Activated T-helper 1 cell treated with anti-CD3 and anti-CD28 coated beads, Interleukin-12 subunit alpha, Interleukin-12 subunit beta, Interleukin-2, Interleukin-4 antibody, amounts not matched to agents 30 ng/mL and 10 ng/mL and 1 ng/mL, durations not matched to agents 14 hours and 24 hours and 36 hours (primary cell): Measurements from ENCODE around the gene ANKDD1B. TPM values are rescaled to one million over a fixed set of nuclear protein-coding genes. Genes with fewer than 3 reads are reported as not detected.
"Not testable (repeated sequence)": the region's sequence is repeated elsewhere in the genome, so short reads cannot be mapped to it uniquely, and the experiment has no call there.

Experiments used
- DNase-seq: peaks from one replicate; pipeline ENCODE4 v3.0.0; 2021; ENCODE audit warnings: low spot score
- H3K27ac Mint-ChIP-seq: one replicate; pipeline ENCODE4 v1.8.0; 2021; ENCODE audit warnings: mild to moderate bottlenecking, mixed read lengths
- H3K27me3 Mint-ChIP-seq: one replicate; pipeline ENCODE4 v1.8.0; 2022; ENCODE audit warnings: mild to moderate bottlenecking, moderate library complexity, mixed read lengths; ENCODE audit not compliant: insufficient read depth
- H3K36me3 Mint-ChIP-seq: one replicate; pipeline ENCODE4 v1.8.0; 2021; ENCODE audit warnings: low read depth, mixed read lengths
- H3K4me1 Mint-ChIP-seq: one replicate; pipeline ENCODE4 v1.8.0; 2021; ENCODE audit warnings: low read depth, mixed read lengths
- H3K4me3 Mint-ChIP-seq: one replicate; pipeline ENCODE4 v1.8.0; 2021; ENCODE audit warnings: mild to moderate bottlenecking, moderate library complexity, mixed read lengths
- H3K9me3 Mint-ChIP-seq: one replicate; pipeline ENCODE4 v1.8.0; 2021; ENCODE audit warnings: mixed read lengths
- intact Hi-C: fragments of 100-400 bp; cut with micrococcal nuclease; formaldehyde crosslinking; loops from one replicate; pipeline ENCODE4 v1.15.1; 2024
- total RNA-seq: library from RNA; stranded (reverse); gene quantifications from 2 replicates; pipeline ENCODE4 v1.2.3, GENCODE V29; 2022

Gene ANKDD1B
- 0.18 and 0.22 TPM in 2 replicates for total RNA-seq

DNA sequence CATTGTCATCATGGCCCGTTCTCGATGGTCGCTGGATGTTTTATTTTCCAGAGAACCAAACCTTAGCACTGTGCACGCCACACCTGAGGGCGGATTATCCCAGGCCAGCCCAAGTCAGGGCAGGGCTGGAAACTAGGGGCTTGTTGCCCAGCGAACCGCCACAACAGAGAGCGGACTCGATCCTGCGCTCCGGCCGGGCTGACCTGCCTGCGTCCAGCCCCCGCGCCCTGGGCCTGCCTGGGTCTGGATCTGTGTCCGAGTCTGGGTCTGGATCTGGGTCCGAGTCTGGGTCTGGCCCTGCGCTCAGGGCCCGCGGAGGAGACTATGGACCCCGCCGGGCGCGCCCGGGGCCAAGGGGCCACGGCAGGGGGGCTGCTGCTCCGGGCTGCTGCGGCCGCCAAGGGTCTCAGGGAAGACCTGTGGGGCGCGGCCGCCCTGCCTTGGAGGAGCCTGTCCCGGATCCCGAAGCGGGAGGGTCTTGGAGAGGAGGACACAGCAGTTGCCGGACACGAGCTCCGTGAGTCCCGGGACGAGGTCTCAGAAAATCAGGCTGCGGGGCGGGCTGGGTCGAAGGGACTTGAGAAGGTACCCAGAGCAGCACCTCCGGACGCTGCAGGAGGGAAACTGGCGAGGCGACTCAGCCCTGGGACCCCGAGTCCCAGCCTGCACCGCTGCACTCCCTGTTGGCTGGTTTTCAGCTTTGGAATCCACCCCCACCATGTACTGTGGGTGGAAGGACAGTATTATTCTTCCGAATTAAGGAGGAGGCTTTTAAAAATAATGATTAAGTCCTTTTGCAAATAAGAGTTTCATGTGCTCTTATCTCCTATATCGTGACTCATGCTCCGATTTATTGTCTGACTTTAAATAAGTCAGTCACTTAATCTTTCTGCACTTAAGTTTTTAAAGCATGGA is at the start of gene ANKDD1B:
Gene ANKDD1B (plus strand): TSS at position 143 of the 915 bp plus-strand sequence. CDS start 182 bp downstream, at position 325.
- Mint-ChIP-seq H3K36me3 (peaks cover 5% of the 10 kb centered on the region), H3K9me3 (no peaks in the 10 kb centered on the region), H3K27ac (no peak within 1 kb of the TSS), H3K4me3 (no peak within 1 kb of the TSS), H3K27me3 (no peaks in the 10 kb centered on the region), H3K4me1 (peaks cover 5% of the 10 kb centered on the region)
- intact Hi-C loops: no loop called here
- no peak for DNase-seq

DNA sequence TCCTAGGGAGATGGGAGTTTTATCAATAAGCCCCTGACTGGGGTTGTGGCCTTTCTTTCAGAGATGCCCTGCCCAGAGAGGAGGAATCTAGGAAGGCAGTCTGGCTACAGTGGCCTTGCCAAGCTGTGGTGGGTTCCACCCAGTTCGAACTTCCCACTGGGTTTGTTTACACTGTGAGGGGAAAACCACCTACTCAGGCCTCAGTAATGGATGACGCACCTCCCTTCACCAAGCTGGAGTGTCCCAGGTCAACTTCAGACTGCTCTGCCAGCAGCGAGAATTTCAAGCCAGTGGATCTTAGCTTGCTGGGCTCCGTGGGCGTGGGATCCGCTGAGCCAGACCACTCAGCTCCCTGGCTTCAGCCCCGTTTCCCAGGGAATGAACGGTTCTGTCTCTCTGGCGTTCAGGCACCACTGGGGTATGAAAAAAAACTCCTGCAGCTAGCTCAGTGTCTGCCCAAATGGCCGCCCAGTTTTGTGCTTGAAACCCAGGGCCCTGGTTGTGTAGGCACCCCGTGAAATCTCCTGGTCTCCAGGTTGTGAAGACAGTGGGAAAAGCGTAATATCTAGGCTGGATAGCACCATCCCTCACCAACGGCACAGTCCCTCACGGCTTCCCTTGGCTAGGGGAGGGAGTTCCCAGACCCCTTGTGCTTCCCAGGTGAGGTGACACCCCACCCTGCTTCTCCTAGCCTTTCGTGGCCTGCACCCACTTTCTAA is 45.1 kb upstream of the ANKDD1B start:
- peak overlapping the region; percentile 81 for H3K27ac Mint-ChIP-seq
- H3K4me3 Mint-ChIP-seq: peak overlapping the region; percentile 29
- peaks cover 53% of the 10 kb centered on the region for H3K4me1 Mint-ChIP-seq
- DNase-seq, H3K27me3 Mint-ChIP-seq: not testable (repeated sequence)
- H3K36me3 Mint-ChIP-seq: peaks cover 41% of the 10 kb centered on the region
- intact Hi-C loops: loop anchor here (1.0 to 5.0 kb wide), 10 partner anchors 103 to 989 kb away; partner anchors contain the start of genes ANKRD31, GCNT4, GFM2 and IQGAP2
- peaks cover 37% of the 10 kb centered on the region for H3K9me3 Mint-ChIP-seq

DNA sequence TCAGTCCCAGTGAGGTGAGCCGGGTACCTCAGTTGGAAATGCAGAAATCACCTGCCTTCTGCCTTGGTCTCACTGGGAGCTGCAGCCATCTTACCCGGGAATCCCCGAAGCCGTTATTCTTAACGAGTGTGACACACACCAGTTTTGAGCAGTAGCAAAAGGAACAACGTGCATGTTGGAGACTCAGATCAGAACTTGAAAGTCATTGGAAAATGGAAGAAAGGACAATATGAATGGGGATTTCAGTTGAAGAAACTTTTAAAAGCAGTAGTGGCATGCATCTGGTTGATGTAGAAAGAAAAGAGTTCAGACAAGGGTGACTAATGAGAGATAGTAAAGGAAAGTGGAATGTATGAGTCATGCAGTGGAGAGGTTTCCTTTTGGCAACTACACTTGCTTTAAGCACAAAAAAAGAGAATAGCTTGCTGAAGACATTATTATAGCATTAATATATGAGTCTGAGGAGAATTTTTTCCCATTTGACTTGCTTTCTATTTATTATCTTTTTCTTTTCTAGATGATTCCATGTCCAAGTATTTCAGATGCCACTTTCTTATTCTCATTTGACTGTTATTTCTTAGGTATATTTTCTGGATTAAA is 44.4 kb upstream of the ANKDD1B start:
- Mint-ChIP-seq H3K27me3 (no peaks in the 10 kb centered on the region), H3K4me1 (peaks cover 53% of the 10 kb centered on the region), H3K36me3 (peaks cover 42% of the 10 kb centered on the region), H3K27ac (peak overlapping the region; percentile 81), H3K9me3 (peaks cover 34% of the 10 kb centered on the region), H3K4me3 (peak overlapping the region; percentile 29)
- DNase-seq: peak; percentile 39
- intact Hi-C loops: loop anchor here (1.0 to 5.0 kb wide), 16 partner anchors 8 to 990 kb away; partner anchors contain the start of genes ANKRD31, CERT1, GCNT4 and GFM2

DNA sequence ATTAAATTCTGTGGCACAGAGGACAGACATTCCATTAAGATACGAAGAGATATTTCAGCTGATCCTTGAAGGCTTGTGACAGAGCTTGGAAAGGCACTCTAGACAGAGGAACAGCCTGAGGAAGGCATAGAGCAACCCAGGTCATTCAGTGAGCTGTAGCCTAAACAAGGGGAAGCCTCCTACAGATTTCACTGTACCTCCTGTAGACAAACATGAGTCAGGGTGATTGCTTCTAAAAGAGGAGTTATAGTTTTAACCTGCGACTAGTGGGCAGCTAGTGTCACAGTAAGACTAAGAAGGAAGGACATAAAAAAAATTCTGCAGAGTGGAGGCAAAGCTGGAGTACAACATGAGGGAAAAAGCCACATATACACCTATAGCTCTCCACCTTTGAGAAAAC is 43.5 kb upstream of the ANKDD1B start:
- Mint-ChIP-seq H3K27ac (peak overlapping the region; percentile 81), H3K36me3 (peaks cover 41% of the 10 kb centered on the region), H3K4me3 (peak overlapping the region; percentile 73), H3K9me3 (peaks cover 26% of the 10 kb centered on the region), H3K4me1 (peaks cover 45% of the 10 kb centered on the region), H3K27me3 (no peaks in the 10 kb centered on the region)
- DNase-seq: peak; percentile 2
- intact Hi-C loops: loop anchor here (1.0 to 5.0 kb wide), 14 partner anchors 8 to 990 kb away; partner anchors contain the start of genes ANKRD31, CERT1, GCNT4 and GFM2

DNA sequence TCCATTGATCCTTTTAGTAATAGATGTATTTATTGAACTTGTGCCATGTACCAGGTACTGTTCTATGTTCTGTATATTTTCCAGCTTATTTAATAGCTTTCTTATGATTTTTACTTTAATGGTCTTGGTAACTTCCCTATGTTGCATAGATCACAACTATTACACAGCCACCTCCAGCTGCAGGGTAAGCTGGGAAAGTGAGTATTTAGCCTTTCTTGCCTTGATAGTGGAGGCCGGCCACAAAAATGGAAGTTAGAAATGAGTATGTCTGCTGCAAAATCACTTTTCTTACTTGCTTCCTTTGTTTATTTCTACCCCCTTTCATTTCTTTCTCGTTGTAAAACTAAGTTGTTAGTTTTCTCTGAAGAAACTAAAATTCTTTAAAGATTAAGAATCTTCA is 43.1 kb upstream of the ANKDD1B start:
- Mint-ChIP-seq H3K27ac (peak overlapping the region; percentile 81), H3K9me3 (peaks cover 21% of the 10 kb centered on the region), H3K4me1 (peaks cover 45% of the 10 kb centered on the region), H3K27me3 (no peaks in the 10 kb centered on the region), H3K36me3 (peaks cover 43% of the 10 kb centered on the region), H3K4me3 (no peak overlapping the region)
- no peak for DNase-seq
- intact Hi-C loops: loop anchor here (5.0 kb wide), 5 partner anchors 331 to 991 kb away; partner anchors contain the start of genes ANKRD31 and GCNT4

DNA sequence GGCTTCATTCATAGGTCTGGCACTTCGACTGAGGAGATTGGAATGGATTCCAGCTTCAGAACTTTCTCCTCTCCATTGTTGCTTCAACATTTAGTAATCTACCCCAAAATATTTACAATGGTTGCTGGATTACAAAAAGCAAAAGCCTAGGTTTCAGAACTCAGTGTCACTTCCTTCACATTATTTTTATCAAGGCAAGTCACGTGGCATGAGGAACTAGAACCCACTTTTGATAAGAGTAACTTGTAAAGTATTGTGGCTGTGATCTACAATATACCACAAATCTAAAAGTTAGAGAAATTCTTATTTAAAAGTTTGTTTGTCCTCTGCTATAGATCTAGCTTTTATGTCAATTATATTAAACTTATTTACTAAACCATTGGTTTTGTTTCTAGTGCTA is 39.7 kb upstream of the ANKDD1B start:
- H3K4me3 Mint-ChIP-seq: no peak overlapping the region
- H3K36me3 Mint-ChIP-seq: peaks cover 31% of the 10 kb centered on the region
- no peak overlapping the region for H3K27ac Mint-ChIP-seq
- no peak for DNase-seq
- H3K9me3 Mint-ChIP-seq: no peaks in the 10 kb centered on the region
- H3K27me3 Mint-ChIP-seq: no peaks in the 10 kb centered on the region
- peaks cover 30% of the 10 kb centered on the region for H3K4me1 Mint-ChIP-seq
- intact Hi-C loops: no loop called here

- peaks cover 30% of the 10 kb centered on the region for H3K36me3 Mint-ChIP-seq
- intact Hi-C loops: loop anchor here (1.0 kb wide), 1 partner anchor 7 kb away; no protein-coding TSS in a partner anchor
- no peaks in the 10 kb centered on the region for H3K9me3 Mint-ChIP-seq
- DNase-seq: no peak
- H3K27me3 Mint-ChIP-seq: no peaks in the 10 kb centered on the region
- peak overlapping the region; percentile 79 for H3K27ac Mint-ChIP-seq
- H3K4me3 Mint-ChIP-seq: no peak overlapping the region
- H3K4me1 Mint-ChIP-seq: peaks cover 6% of the 10 kb centered on the region
Measured at GRCh38 chr5:75574791-75575190, 36.5 kb upstream of the ANKDD1B start.

GRCh38 chr5:75578280-75578679 is 33.0 kb upstream of the ANKDD1B start:
- H3K36me3 Mint-ChIP-seq: peaks cover 18% of the 10 kb centered on the region
- H3K27me3 Mint-ChIP-seq, intact Hi-C loops, H3K27ac Mint-ChIP-seq, DNase-seq, H3K9me3 Mint-ChIP-seq, H3K4me3 Mint-ChIP-seq: not testable (repeated sequence)
- H3K4me1 Mint-ChIP-seq: peaks cover 11% of the 10 kb centered on the region

DNA sequence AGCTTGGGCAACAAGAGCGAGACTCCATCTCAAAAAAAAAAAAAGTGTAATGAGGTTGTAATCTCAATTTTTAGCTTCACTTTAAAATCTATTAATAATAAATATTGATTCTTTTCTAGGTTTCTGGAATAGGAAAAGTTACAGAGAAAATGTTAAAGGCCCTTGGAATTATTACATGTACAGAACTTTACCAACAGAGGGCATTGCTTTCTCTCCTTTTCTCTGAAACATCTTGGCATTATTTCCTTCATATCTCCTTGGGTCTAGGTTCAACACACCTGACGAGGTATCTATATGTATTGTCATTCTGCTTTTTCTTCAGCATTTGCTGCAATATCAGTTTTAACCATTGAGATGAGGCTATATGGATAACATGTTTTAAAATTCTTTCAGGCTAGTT is 26.6 kb upstream of the ANKDD1B start:
- Mint-ChIP-seq H3K4me1 (peaks cover 5% of the 10 kb centered on the region), H3K27me3 (no peaks in the 10 kb centered on the region), H3K9me3 (no peaks in the 10 kb centered on the region), H3K36me3 (peaks cover 8% of the 10 kb centered on the region), H3K4me3 (no peak overlapping the region), H3K27ac (no peak overlapping the region)
- intact Hi-C loops: no loop called here
- no peak for DNase-seq

- intact Hi-C loops: no loop called here
- Mint-ChIP-seq H3K4me1 (no peaks in the 10 kb centered on the region), H3K27me3 (no peaks in the 10 kb centered on the region), H3K4me3 (no peak overlapping the region), H3K36me3 (peaks cover 19% of the 10 kb centered on the region), H3K27ac (no peak overlapping the region), H3K9me3 (no peaks in the 10 kb centered on the region)
- DNase-seq: no peak
Measured at GRCh38 chr5:75588666-75589065, 22.6 kb upstream of the ANKDD1B start.

GRCh38 chr5:75600535-75600934 is 10.7 kb upstream of the ANKDD1B start:
- Mint-ChIP-seq H3K4me1 (peaks cover 29% of the 10 kb centered on the region), H3K27me3 (no peaks in the 10 kb centered on the region), H3K4me3 (no peak overlapping the region), H3K9me3 (no peaks in the 10 kb centered on the region), H3K27ac (no peak overlapping the region), H3K36me3 (peaks cover 29% of the 10 kb centered on the region)
- DNase-seq: no peak
- intact Hi-C loops: no loop called here

DNA sequence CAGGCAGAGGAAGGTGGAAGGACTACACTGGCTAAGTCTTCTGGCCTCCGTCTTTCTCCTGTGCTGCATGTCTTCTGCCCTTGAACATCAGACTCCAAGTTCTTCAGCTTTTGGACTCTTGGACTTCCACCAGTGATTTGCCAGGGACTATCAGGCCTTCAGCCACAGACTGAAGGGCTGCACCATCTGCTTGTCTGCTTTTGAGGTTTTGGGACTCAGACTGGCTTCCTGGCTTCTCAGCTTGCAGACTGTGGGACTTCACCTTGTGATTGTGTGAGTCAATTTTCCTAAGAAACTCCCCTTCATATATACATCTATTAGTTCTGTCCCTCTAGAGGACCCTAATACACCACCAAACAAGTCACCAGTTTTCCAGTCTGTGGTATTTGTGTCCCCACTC is 9.7 kb upstream of the ANKDD1B start:
- intact Hi-C loops: no loop called here
- Mint-ChIP-seq H3K4me3 (no peak overlapping the region), H3K36me3 (peaks cover 29% of the 10 kb centered on the region)

More for the DNA sequence above, 9.7 kb upstream of the ANKDD1B start:
- Mint-ChIP-seq H3K27ac (no peak overlapping the region), H3K27me3 (no peaks in the 10 kb centered on the region), H3K4me1 (peaks cover 30% of the 10 kb centered on the region), H3K9me3 (no peaks in the 10 kb centered on the region)
- no peak for DNase-seq
